Suprapubic skin (tissue), 4 donors: ENCODE results near the gene RTTN.

Experiments used
- EP300 ChIP-seq: sonication (generic); formaldehyde crosslinking; IDR thresholded peaks from one replicate; pipeline ENCODE4 v1.6.1; 2017; ENCODE audit warnings: antibody characterized with exemption
- POLR2A ChIP-seq, 2 donors: fragments of 450-650 bp; IDR thresholded peaks; one replicate each; pipeline ENCODE4 v1.6.1; 2017; ENCODE audit warnings: antibody characterized with exemption in 2 of 2, mild to moderate bottlenecking in 2 of 2, moderate library complexity in 2 of 2
- POLR2AphosphoS5 ChIP-seq, 3 donors: sonication (generic); formaldehyde crosslinking; IDR thresholded peaks; one replicate each; pipeline ENCODE4 v1.6.1; 2017; ENCODE audit warnings: antibody characterized with exemption in 3 of 3
- TF ChIP-seq, protein P1 (sequence below), 2 donors: fragments of 200-600 bp in 1 of 2; fragments of 450-650 bp in 1 of 2; sonication (generic) in 1 of 2; IDR thresholded peaks; one replicate each; pipeline ENCODE4 v1.5.1; 2016 to 2019; ENCODE audit warnings: antibody characterized with exemption in 2 of 2, mild to moderate bottlenecking in 1 of 2, moderate library complexity in 1 of 2

DNA sequence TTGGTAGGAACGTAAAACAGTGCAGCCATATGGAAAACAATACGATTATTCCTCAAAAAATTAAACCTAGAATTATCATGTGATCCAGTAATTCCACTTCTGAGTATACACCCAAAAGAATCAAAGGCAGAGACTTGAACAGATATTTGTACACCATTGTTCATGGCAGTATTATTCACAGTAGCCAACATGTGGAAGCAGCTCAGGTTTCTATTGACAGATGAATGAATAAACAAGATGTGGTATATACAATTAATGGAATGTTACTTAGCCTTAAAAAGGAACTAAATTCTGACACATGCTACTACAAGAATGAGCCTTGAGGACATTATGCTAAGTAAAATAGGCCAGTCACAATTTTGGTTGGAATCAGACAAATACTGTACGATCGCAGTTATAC is 14.2 kb upstream of the RTTN start:
- TF ChIP-seq, protein P1, sequence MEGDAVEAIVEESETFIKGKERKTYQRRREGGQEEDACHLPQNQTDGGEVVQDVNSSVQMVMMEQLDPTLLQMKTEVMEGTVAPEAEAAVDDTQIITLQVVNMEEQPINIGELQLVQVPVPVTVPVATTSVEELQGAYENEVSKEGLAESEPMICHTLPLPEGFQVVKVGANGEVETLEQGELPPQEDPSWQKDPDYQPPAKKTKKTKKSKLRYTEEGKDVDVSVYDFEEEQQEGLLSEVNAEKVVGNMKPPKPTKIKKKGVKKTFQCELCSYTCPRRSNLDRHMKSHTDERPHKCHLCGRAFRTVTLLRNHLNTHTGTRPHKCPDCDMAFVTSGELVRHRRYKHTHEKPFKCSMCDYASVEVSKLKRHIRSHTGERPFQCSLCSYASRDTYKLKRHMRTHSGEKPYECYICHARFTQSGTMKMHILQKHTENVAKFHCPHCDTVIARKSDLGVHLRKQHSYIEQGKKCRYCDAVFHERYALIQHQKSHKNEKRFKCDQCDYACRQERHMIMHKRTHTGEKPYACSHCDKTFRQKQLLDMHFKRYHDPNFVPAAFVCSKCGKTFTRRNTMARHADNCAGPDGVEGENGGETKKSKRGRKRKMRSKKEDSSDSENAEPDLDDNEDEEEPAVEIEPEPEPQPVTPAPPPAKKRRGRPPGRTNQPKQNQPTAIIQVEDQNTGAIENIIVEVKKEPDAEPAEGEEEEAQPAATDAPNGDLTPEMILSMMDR (IDR thresholded peaks at IDR 0.05): no peak
- no peak for TF ChIP-seq POLR2A (IDR thresholded peaks at IDR 0.05)
- TF ChIP-seq POLR2AphosphoS5 (IDR thresholded peaks at IDR 0.05): no peak
- no peak for TF ChIP-seq EP300
